Measurements from ENCODE around the gene LRRN4.
A peak's percentile ranks its signal among the peaks of the same experiment; 100 is the strongest.

Gene LRRN4

DNA sequence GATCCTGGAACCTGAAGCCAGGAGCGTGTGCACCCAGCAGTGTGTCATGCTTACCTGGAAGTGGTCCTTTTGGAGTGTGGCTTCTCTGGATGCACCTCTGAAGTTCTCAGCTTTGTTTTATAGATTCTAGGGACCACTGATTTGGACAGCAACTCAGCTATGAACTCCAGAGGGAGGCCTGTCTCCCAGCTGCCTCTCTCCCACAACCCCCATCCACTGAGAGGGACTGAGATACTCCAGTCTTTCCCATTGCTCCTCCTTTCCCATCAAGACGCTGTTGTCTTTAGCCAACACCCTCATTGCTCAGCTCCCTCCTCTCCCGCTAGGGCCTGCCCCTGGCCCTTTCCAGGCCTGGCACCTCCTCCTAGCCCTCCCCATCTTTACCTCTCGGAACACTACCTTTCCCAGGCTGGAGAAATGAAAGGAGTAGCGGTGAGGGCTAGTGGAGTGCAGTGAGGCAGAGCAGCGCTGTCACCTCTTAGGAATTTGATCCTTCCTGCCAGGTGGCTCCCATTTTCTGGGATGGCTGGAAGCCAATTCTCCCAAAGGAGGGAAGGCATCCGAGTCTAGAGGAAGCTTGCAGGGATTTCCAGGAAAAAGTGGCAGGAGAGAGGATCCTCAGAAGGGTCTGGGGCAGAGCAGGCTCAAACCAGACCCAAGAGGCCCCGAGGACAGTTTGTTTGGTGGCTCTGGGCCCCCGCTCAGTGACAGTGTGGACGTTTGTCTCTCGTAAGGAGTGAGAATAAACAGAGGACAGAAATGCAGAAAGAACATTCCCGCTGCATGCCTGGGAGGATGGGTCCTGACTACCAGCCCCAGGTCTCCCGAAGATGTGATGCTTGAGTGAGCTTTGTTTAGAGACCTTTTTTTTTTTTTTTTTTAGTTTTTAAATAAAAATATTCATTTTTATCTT is at the start of gene LRRN4:
Gene LRRN4 (minus strand): TSS at position 285 of the 913 bp plus-strand sequence. CDS start 1,261 bp downstream, outside the sequence.
- DNase-seq, result peak; percentile 94

DNA sequence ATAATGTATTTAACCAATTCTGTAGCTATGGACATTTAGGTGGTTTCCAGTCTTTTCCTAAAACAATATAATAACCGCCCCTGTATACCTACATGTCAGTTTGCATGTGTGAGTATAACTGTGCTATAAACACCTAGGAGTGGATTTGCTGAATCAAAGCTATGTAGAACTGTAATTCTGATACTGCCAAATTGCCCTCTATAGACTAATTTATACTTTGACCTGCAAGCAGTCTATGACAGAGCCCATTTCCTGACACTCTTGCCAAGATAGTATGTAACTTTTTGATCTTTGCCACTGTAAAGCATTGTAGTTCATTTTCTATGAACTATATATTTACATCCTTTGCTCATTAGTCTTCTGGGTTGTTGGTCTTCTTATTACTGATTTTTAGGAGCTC is 49.4 kb upstream of the LRRN4 start:
- no peak for DNase-seq

- DNase-seq, result no peak
Measured at GRCh38 chr20:6101346-6101745, 47.5 kb upstream of the LRRN4 start.

DNA sequence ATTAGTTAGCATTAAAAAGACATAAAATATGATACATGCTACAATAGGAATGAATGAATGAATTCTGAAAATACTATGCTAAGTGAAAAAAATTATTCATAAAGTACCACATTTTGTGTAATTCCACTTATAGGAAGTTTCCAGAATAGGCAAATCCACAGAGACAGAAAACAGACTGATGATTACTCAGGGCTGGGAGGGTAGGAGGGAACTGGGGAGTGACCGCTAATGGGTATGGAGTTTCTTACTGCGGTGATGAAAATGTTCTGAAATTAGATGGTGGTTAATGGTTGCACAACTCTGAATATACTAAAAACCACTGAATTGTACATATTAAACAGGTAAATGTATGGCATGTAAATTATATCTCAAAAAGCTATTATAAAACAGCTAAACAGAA is 46.4 kb upstream of the LRRN4 start:
- no peak for DNase-seq

- no peak for DNase-seq
Measured at GRCh38 chr20:6099819-6100218, 46.0 kb upstream of the LRRN4 start.

DNA sequence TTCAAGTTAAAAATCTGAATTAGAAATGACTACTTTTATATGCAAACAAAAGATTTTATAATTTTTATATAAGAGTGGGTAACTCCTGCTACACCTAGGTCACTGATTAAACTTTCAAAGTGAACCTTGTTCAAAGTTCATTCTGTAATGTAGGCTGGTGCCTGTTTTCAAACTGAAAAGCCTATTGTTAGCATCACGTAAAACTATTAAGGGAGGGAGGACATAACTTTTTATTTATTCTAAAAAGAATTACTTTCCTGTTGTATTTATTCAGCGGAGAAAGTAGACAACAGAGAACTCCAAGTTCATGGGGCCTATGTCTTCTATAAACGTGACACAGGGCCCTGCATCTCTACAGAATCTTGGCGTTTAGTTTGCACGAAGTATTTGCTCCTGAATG is 41.5 kb upstream of the LRRN4 start:
- DNase-seq, result no peak

- no peak for DNase-seq
Measured at GRCh38 chr20:6094565-6094964, 40.7 kb upstream of the LRRN4 start.

DNA sequence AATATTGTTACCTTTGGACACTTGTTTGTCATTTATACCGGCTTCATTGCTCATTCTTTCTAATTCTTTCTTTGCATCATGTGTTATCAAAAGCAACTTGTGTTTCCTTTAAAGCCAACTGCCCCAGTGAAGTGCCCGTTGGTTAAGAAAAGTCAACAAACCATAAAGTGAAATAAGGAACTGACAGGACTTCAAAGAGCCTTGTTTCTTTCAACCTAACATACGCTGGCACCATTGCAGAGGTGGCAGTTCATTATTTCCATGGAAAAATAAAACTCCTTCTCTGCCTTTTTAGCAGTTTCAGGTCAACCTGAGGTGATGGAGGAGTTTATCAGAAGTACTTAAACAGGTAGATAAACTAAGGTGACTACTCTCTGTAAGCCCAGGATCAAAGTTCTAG is 40.2 kb upstream of the LRRN4 start:
- no peak for DNase-seq

DNA sequence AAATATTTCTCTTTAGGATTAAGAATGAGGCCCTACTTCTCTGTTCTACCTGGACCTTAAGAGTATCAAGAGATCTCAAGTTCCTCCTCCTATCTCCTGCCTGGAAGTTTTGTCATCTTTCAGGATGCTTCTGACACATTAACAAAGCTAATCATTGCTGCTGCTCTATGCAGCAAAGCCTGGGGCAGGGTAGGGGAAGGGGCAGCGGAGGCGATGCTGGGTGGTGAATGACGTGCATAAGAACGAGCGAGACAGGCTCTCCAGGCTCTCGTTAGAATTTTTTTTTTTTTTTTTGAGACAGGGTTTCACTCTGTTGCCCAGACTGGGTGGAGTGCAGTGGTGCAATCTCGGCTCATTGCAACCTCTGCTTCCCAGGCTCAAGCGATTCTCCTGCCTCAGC is 37.8 kb upstream of the LRRN4 start:
- DNase-seq, result no peak

DNA sequence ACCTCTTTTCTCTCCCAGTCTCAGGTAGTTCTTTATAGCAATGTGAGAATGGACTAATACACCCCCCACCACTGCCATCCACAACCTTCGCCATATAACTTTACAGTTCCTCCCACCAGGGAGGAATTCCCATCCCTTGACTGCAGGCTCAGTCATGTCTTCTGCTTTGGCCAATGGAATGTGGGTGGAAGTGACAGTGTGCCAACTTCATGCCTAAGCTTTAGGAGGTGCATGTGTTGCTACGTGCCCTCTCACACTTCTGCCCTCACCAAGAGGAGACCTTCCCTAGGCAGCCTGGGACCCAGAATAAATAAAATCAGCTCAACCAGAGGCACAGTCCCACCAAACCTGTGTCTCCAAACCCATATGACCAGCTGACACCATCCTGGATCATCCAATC is 33.0 kb upstream of the LRRN4 start:
- DNase-seq, result no peak

DNA sequence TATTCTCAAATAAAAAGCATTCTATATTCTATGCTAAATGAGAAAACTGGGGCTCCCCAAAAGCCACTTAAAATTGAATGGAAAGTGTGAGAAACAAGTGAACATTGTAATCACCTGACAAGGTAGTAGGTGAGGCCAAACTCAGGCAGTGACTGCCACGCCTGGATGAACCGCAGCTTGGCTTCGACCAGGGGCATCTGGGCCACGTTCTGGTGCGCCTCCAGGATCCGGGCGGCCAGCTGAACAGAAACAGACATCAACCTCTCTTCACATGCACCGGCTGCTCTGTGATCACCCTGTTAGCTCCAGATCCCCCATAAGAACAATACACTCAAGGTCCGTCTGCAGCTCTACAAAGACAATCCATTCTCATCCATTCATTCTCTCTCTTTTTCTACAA is 30.1 kb upstream of the LRRN4 start:
- DNase-seq, result no peak

GRCh38 chr20:6081236-6081635 is 27.4 kb upstream of the LRRN4 start:
- no peak for DNase-seq

DNA sequence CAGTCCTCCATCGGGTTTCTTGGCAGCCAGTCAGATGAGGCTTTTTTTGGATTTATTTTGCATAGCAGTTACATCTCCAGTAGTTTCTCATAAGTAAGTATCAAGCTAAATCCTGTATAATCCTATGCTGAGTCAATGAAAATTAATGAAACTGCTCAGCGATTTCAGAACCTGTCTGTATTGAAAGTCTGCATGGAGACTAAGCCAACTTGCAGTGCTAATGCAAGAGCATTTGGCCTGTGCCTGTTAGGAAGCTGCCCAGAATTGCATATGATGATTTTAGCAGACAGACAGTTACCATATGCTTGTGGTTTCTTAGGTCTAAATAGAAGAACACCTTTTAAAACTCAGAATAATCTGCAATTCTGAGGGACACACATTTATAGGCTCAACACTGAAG is 25.2 kb upstream of the LRRN4 start:
- DNase-seq, result no peak

DNA sequence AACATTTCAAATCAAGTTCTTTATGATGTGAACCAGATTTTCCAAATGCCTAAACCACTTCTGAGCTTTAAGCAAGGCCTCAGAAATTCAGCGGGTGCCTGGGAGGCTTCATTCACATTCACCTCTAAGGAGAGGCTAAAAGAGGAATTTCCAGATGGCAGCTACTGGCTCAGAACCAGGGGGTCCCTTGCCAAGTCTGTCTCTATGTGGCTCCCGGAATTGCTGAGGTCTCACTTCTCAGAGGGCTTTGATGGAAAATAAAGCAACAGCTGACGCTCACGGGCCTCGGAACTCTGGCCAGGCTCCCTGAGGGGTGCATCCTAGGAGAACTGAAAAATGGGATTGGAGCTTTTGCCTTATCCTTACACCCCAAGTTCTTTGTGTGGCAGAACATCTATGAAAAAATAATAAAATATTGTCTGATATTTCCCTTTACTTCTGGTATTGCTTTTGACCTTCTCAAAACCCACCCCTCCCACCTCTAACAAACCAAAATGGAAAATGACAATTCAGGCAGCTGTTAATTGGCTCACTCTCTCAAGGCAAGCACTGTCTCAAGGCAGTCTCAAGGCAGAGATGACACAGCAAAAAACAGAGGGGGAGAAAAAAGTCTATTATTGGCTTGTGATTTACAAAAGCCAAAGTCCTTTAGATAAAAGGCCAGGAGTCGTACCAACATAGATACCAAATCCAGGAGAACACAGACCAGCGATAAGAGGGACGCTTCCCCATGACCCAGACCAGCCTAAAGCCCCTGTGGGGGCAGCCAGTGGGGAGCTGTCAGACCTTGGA is 21.8 kb upstream of the LRRN4 start:
- no peak for DNase-seq

DNA sequence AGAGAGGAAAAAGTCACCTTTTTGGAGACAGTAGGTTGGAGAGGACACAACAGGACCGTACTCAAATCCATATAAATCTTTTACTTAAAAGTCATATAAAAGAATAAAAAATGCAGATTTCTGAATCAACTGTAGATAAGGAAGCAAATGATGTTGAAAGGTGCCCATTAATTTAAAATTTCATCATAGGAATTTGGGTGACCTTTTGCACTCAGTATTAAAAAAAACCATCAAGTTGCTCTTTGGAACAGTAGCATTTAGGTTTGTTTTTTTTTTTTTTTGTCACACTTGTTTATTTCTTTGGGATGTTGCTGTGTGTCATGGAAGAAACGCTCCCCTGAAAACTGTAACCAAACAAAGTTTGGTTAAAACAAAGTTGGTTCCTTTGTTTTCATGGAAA is 20.9 kb upstream of the LRRN4 start:
- DNase-seq, result no peak

GRCh38 chr20:6074145-6074561 is 20.3 kb upstream of the LRRN4 start:
- DNase-seq, result no peak

DNA sequence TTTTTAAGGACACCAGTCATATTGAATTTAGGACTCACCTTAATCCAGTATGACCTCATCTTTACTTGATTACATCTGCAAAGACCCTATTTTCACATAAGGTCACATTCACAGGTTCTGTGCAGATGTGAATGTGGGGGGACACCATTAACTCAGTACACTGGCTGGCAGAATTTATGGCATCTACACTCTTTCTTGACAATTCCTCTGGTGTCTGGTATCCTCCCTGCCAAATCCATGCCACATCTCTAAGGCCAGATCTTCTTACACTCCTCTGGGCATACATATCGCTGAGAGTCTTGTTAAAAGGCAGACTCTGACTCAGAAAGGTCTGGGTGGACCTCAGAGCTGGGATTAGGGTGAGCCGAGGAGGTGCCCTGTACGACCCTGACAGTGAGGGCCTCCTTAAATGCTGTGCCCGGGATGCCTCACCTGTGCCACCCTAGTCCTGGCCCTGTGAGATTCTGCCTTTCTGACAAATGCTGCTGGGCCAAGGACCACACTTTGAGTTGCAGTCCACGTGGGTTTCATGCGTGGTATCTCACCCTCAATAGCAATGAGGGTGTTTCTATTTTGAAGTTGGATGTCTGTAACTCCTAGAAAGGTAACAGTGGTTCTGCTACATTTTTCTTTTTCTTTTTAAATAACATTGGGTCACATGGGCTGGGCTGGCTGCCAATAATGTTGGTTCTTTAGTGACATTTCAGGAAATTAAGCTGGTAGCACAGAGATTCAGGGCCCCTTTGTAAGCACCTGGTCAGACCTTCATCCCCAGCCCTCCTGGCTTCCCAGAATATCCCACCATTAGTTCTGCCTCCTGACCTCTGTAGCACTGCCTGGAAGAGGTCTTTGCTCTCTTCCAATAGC is 17.2 kb upstream of the LRRN4 start:
- no peak for DNase-seq

DNA sequence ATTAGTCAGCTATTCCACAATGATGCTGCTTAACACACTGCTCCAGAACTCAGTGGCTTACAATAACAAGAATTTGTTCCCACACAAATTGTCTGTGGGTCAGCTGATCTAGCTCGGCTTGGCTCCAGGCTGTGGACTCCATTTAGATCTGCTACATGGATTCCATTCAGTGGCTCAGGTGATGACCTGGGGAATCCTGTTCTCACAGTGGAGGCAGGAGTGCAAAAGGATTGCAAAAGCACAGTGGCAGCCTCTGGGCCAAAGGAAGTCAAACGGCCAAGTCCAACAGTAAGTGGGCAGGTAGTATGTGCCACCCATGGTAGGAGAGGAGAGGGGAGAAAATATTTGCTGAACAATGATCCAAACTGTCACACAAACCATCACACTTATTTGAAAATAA is 15.8 kb upstream of the LRRN4 start:
- no peak for DNase-seq

- no peak for DNase-seq
Measured at GRCh38 chr20:6067763-6068318, 14.0 kb upstream of the LRRN4 start.

GRCh38 chr20:6066582-6066981 is 12.7 kb upstream of the LRRN4 start:
- no peak for DNase-seq

- no peak for DNase-seq
Measured at GRCh38 chr20:6061544-6061943, 7.7 kb upstream of the LRRN4 start.

DNA sequence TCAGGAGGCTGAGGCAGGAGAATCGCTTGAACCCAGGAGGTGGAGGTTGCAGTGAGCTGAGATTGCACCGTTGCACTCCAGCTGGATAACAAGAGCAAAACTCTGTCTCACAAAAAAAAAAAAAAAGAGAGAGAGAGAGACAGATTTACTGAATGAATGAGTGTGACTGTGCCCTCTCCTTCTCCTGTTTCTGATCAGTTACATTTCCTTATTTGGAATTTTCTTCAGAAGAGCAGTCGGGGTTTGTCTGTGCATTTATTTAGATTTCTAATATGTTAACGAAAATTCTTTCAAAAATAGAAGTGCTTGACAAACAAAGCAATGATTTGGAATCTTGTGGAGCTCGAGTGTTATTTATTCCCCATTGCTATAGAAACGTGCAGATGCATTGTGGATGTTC is 6.4 kb upstream of the LRRN4 start:
- no peak for DNase-seq

Measured in NCI-H2029 treated with DMSO at 0.1 percent for 48 hours (cell line).